ENCODE data around the gene STAB2.

GRCh38 chr12:103588680-103589079, 1.6 kb downstream of the STAB2 start:
- no peak for TF ChIP-seq POLR2A (IDR thresholded peaks at IDR 0.05)
- TF ChIP-seq, protein P1, sequence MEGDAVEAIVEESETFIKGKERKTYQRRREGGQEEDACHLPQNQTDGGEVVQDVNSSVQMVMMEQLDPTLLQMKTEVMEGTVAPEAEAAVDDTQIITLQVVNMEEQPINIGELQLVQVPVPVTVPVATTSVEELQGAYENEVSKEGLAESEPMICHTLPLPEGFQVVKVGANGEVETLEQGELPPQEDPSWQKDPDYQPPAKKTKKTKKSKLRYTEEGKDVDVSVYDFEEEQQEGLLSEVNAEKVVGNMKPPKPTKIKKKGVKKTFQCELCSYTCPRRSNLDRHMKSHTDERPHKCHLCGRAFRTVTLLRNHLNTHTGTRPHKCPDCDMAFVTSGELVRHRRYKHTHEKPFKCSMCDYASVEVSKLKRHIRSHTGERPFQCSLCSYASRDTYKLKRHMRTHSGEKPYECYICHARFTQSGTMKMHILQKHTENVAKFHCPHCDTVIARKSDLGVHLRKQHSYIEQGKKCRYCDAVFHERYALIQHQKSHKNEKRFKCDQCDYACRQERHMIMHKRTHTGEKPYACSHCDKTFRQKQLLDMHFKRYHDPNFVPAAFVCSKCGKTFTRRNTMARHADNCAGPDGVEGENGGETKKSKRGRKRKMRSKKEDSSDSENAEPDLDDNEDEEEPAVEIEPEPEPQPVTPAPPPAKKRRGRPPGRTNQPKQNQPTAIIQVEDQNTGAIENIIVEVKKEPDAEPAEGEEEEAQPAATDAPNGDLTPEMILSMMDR (IDR thresholded peaks at IDR 0.05): no peak

All from ovary (tissue), 3 donors.